HG02763 (cell line): ENCODE measurements around the gene KLK5.

Source experiments
- ATAC-seq: cut with Tn5 transposase; IDR thresholded peaks from one replicate; pipeline ENCODE4 v1.9.1; 2021; ENCODE audit warnings: mild to moderate bottlenecking, moderate library complexity; ENCODE audit not compliant: unreplicated experiment

The KLK5 gene

DNA sequence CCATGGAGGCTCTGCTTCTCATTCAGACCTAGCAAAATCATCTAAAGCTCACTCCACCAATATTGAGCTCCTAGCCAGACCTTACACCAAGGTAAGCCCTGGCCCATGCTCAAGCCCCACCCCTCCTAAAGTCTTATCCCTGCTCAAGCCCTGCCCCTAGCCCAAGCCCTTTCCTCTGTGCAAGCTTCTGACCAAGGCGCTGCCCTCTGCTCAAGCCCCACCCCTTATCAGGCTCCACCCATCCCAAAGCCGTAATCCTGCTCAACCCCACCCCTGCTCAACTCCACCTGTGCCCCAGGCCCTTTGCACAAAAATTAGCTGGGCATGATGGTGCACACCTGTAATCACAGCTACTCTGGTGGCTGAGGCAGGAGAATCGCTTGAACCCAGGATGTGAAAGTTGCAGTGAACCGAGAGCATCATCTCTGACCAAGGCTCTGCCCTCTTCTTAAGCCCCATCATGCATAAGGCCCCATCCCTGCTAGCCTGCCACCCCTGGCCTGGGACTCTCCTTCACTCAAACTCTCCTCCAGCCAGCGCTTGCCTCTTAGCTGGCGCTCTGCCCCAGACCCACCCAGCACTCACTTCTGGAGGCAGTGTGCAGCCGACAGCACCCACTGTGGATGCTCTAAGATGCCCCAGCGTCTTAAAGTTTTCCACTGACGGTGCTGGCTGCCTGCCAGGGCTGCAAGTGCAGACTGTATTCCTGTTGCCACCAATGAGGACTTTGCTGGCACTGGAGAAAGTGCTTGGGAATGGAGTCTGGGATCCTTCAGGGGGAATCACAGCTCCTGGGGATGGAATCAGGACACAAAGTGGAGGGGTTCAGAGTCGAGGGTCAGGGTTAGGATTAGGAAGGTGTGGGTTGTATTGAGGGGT lies 58.1 kb downstream of the KLK5 start:
- ATAC-seq = no peak
